Upper lobe of right lung (tissue), 1 donor: Measurements from ENCODE around the gene GPR173. TPM values are rescaled to one million over a fixed set of nuclear protein-coding genes. Genes with fewer than 3 reads are reported as not detected.

Source experiments
- ATAC-seq: fragments of 200-7000 bp; cut with Tn5 transposase; one replicate; pipeline ENCODE4 v1.9.1; 2020; ENCODE audit warnings: mild to moderate bottlenecking, moderate library complexity
- DNase-seq: peaks from one replicate; pipeline ENCODE4 v3.0.0-alpha.2; 2020
- H3K27ac ChIP-seq: fragments of 200-600 bp; one replicate; pipeline ENCODE4 v1.8.0; 2022
- H3K27me3 ChIP-seq: fragments of 200-600 bp; one replicate; pipeline ENCODE4 v1.8.0; 2022; ENCODE audit warnings: mild to moderate bottlenecking
- H3K36me3 ChIP-seq: fragments of 200-600 bp; one replicate; pipeline ENCODE4 v1.8.0; 2022
- H3K4me1 ChIP-seq: fragments of 200-600 bp; one replicate; pipeline ENCODE4 v1.8.0; 2022
- H3K4me3 ChIP-seq: fragments of 200-600 bp; one replicate; pipeline ENCODE4 v1.8.0; 2022; ENCODE audit warnings: mild to moderate bottlenecking
- H3K9me3 ChIP-seq: fragments of 200-600 bp; one replicate; pipeline ENCODE4 v1.8.0; 2022
- CTCF ChIP-seq: fragments of 200-600 bp; IDR thresholded peaks from one replicate; pipeline ENCODE4 v1.8.0; 2022; ENCODE audit warnings: antibody characterized with exemption
- intact Hi-C: fragments of 100-400 bp; cut with DNase I; formaldehyde crosslinking; loops from one replicate; pipeline ENCODE4 v1.11.0; 2022
- long read RNA-seq: library from polyadenylated mRNA; unstranded; transcript quantifications from one replicate; pipeline ENCODE4 v2.0.0, GENCODE V29; 2021
- total RNA-seq: library from RNA; stranded (reverse); fragmentation: NEBNext Ultra II Directional; extraction: Animal tissue kit (Norgen Biotek cat#: 25700); gene quantifications from one replicate; pipeline ENCODE4 v1.2.1, GENCODE V29; 2021
- donor health status: DM: no; HTN: yes; CAD: no; lungs with severe emphysema.

Gene GPR173
- total RNA-seq, result 1.3 TPM
- long read RNA-seq, result 0 reads

GRCh38 chrX:53048169-53049126, at the start of gene GPR173:
GPR173 (plus strand) TSS chrX:53048789; CDS start chrX:53076622, 27,833 bp downstream.
- DNase-seq, result peak; percentile 69

GRCh38 chrX:53000447-53001135, 48.0 kb upstream of the GPR173 start:
- no peak overlapping the region for H3K27ac ChIP-seq
- DNase-seq (no peak), ATAC-seq (no peak)
- intact Hi-C loops, result no loop called here
- no peaks in the 10 kb centered on the region for H3K9me3 ChIP-seq
- no peak for TF ChIP-seq CTCF
- H3K4me1 ChIP-seq, result peaks cover 3% of the 10 kb centered on the region
- no peaks in the 10 kb centered on the region for H3K36me3 ChIP-seq
- H3K4me3 ChIP-seq, result no peak overlapping the region
- H3K27me3 ChIP-seq, result no peaks in the 10 kb centered on the region

More at GRCh38 chrX:53048169-53049126, at the start of gene GPR173:
- Histone ChIP-seq H3K9me3 (no peaks in the 10 kb centered on the region), H3K27me3 (no peaks in the 10 kb centered on the region), H3K27ac (no peak within 1 kb of the TSS), H3K4me3 (peak within 1 kb of the TSS; percentile 34), H3K4me1 (no peaks in the 10 kb centered on the region), H3K36me3 (no peaks in the 10 kb centered on the region)
- peak; percentile 73 for ATAC-seq
- intact Hi-C loops, result no loop called here
- no peak for TF ChIP-seq CTCF

GRCh38 chrX:53001958-53002357, 46.6 kb upstream of the GPR173 start:
- Histone ChIP-seq H3K36me3 (no peaks in the 10 kb centered on the region), H3K4me3 (no peak overlapping the region), H3K9me3 (no peaks in the 10 kb centered on the region), H3K4me1 (no peaks in the 10 kb centered on the region), H3K27me3 (no peaks in the 10 kb centered on the region), H3K27ac (no peak overlapping the region)
- no peak for TF ChIP-seq CTCF
- DNase-seq, result no peak
- intact Hi-C loops, result no loop called here
- ATAC-seq, result no peak

GRCh38 chrX:53003111-53003510, 45.5 kb upstream of the GPR173 start:
- Histone ChIP-seq H3K4me1 (no peaks in the 10 kb centered on the region), H3K4me3 (no peak overlapping the region), H3K9me3 (no peaks in the 10 kb centered on the region), H3K36me3 (no peaks in the 10 kb centered on the region), H3K27ac (no peak overlapping the region), H3K27me3 (no peaks in the 10 kb centered on the region)
- ATAC-seq, result no peak
- no peak for TF ChIP-seq CTCF
- intact Hi-C loops, result no loop called here
- no peak for DNase-seq

- Histone ChIP-seq H3K36me3 (no peaks in the 10 kb centered on the region), H3K4me1 (no peaks in the 10 kb centered on the region), H3K4me3 (no peak overlapping the region), H3K27me3 (no peaks in the 10 kb centered on the region), H3K27ac (no peak overlapping the region), H3K9me3 (no peaks in the 10 kb centered on the region)
- DNase-seq (no peak), ATAC-seq (no peak)
- no peak for TF ChIP-seq CTCF
- intact Hi-C loops, result no loop called here
Observed at GRCh38 chrX:53004038-53004437, 44.6 kb upstream of the GPR173 start.
